GM23338 (cell line): ENCODE results near the gene GPC5.

Experiments
- CREB1 ChIP-seq: fragments of 250-450 bp; sonication (Bioruptor Pico); IDR thresholded peaks from 2 replicates; pipeline ENCODE4 v1.5.0; 2020; ENCODE audit warnings: low read depth, mild to moderate bottlenecking, moderate library complexity
- CTCF ChIP-seq, 2 experiments: fragments of 200-600 bp in 1 of 2; sonication (generic) in 1 of 2; conservative IDR thresholded peaks; 2 replicates each; pipeline versions ENCODE4 v1.5.1 to v1.6.1; 2016 to 2017; ENCODE audit warnings: antibody characterized with exemption in 2 of 2, low read depth in 2 of 2, mild to moderate bottlenecking in 2 of 2, moderate library complexity in 1 of 2
- ETS1 ChIP-seq: IDR thresholded peaks from 2 replicates; pipeline ENCODE4 v1.6.1; 2016; ENCODE audit warnings: antibody characterized with exemption
- EZH2 ChIP-seq: fragments of 200-600 bp; sonication (generic); IDR thresholded peaks from one replicate; pipeline ENCODE4 v1.8.0; 2017; ENCODE audit warnings: antibody characterized with exemption, mild to moderate bottlenecking, low read depth; ENCODE audit not compliant: unreplicated experiment
- EZH2phosphoT487 ChIP-seq: fragments of 200-600 bp; sonication (generic); IDR thresholded peaks from one replicate; pipeline ENCODE4 v1.8.1; 2018; ENCODE audit warnings: antibody characterized with exemption; ENCODE audit not compliant: unreplicated experiment
- NANOG ChIP-seq: IDR thresholded peaks from 2 replicates; pipeline ENCODE4 v1.6.1; 2016; ENCODE audit warnings: antibody characterized with exemption, borderline replicate concordance
- POLR2AphosphoS5 ChIP-seq: IDR thresholded peaks from 2 replicates; pipeline ENCODE4 v1.6.1; 2016; ENCODE audit warnings: antibody characterized with exemption, low read depth
- REST ChIP-seq: IDR thresholded peaks from one replicate; pipeline ENCODE4 v1.6.1; 2018; ENCODE audit warnings: antibody characterized with exemption; ENCODE audit not compliant: unreplicated experiment
- ZNF114 ChIP-seq: fragments of 250-450 bp; sonication (Bioruptor Pico); IDR thresholded peaks from 2 replicates; pipeline ENCODE4 v1.5.0; 2020; ENCODE audit warnings: mild to moderate bottlenecking, moderate library complexity
- ZNF331 ChIP-seq: fragments of 250-450 bp; sonication (Bioruptor Pico); IDR thresholded peaks from 2 replicates; pipeline ENCODE4 v1.5.0; 2020; ENCODE audit warnings: low read depth, mild to moderate bottlenecking, moderate library complexity

- TF ChIP-seq EZH2 (no peak), CTCF (conservative IDR thresholded peaks at IDR 0.05; ENCODE audit: low read depth in 2 of 2) (no peak), NANOG (no peak), POLR2AphosphoS5 (no peak), EZH2phosphoT487 (no peak), CREB1 (no peak), ETS1 (no peak), REST (no peak), ZNF331 (CRISPR knock-in tag) (no peak), ZNF114 (no peak)
Observed at GRCh38 chr13:92256211-92256610, 857.8 kb downstream of the GPC5 start.
